Ovary (tissue), 3 donors: ENCODE measurements around the gene BEST3.

ENCODE experiments used
- CTCF ChIP-seq, 3 donors: fragments of 450-650 bp in 2 of 3; fragments of 200-600 bp in 1 of 3; IDR thresholded peaks; one replicate each; pipeline versions ENCODE4 v1.5.1 to v1.8.0; 2016 to 2022; ENCODE audit warnings: antibody characterized with exemption in 3 of 3, mild to moderate bottlenecking in 1 of 3
- EP300 ChIP-seq: sonication (generic); formaldehyde crosslinking; IDR thresholded peaks from one replicate; pipeline ENCODE4 v1.6.1; 2017; ENCODE audit warnings: antibody characterized with exemption
- donor health status: DM: no; HTN: no; CAD: no.

GRCh38 chr12:69714542-69714941 lies 15.4 kb upstream of the BEST3 start:
- TF ChIP-seq CTCF (IDR thresholded peaks at IDR 0.05) = no peak
- no peak for TF ChIP-seq EP300
